Spinal cord (tissue), 10 donors: ENCODE data around the gene CEP162. TPM values are rescaled to one million over a fixed set of nuclear protein-coding genes. Genes with fewer than 3 reads are reported as not detected.

Experiments used
- DNase-seq, 6 donors: peaks; one replicate each; pipeline versions ENCODE4 v3.0.0 to v3.0.0-alpha.2; 2013 to 2015; ENCODE audit warnings: low spot score in 6 of 6, low read depth in 4 of 6
- H3K27ac ChIP-seq: one replicate; pipeline ENCODE4 v1.5.1; 2013; ENCODE audit warnings: low read depth, low read length, control low read depth
- H3K27me3 ChIP-seq: one replicate; pipeline ENCODE4 v1.6.1; 2013; ENCODE audit warnings: low read length; ENCODE audit not compliant: control insufficient read depth, insufficient read depth
- H3K36me3 ChIP-seq: one replicate; pipeline ENCODE4 v1.6.1; 2013; ENCODE audit warnings: low read length; ENCODE audit not compliant: control insufficient read depth, insufficient read depth
- H3K4me1 ChIP-seq: one replicate; pipeline ENCODE4 v1.6.1; 2013; ENCODE audit warnings: low read length; ENCODE audit not compliant: control insufficient read depth, insufficient read depth
- H3K4me3 ChIP-seq: one replicate; pipeline ENCODE4 v1.5.1; 2013; ENCODE audit warnings: low read depth, low read length, control low read depth
- H3K9me3 ChIP-seq: one replicate; pipeline ENCODE4 v1.6.1; 2013; ENCODE audit warnings: low read length; ENCODE audit not compliant: control insufficient read depth, insufficient read depth
- WGBS: methylation state at CpG from one replicate; pipeline ENCODE4 v1.1.5; 2013; ENCODE audit warnings: missing lambda C conversion rate; ENCODE audit not compliant: insufficient coverage; 5-methylcytosine and 5-hydroxymethylcytosine counted together
- long read RNA-seq, 4 donors: transcript quantifications; one replicate each; lab custom pipeline, GENCODE V29; 2026
- polyA plus RNA-seq, 2 donors: library from polyadenylated mRNA; unstranded; fragments of 120-200 nt; gene quantifications; one replicate each; pipeline ENCODE4 v1.2.1, GENCODE V29; 2013; ENCODE audit not compliant: insufficient read length in 2 of 2
- total RNA-seq, 2 donors: library from RNA; depleted of rRNA in 1 of 2; stranded (reverse); fragments of 120-200 nt in 1 of 2; fragments of >200 nt in 1 of 2; gene quantifications; one replicate each; pipeline versions ENCODE4 v1.2.3 to v1.2.4, GENCODE V29; 2013 to 2014
- donor health status: healthy.

CEP162 gene
- total RNA-seq (10 to 100 TPM; 17.6 to 19.1 TPM), polyA plus RNA-seq (10 to 100 TPM; 10.2 to 11.4 TPM)
- long read RNA-seq, donor 1, result 0 reads
- long read RNA-seq, donor 2, result 0 reads
- long read RNA-seq, donor 3, result 0 reads
- long read RNA-seq, donor 4, partial matches to known transcripts, result 0 of 1 reads
- long read RNA-seq, donor 4, other reads (novel, unspliced or antisense), result 0 of 1 reads

GRCh38 chr6:84227434-84228197 lies at the start of gene CEP162:
TSS of gene CEP162 (minus strand) at chr6:84227643. CDS start at chr6:84226393, 1,250 bp downstream.
- peak within 1 kb of the TSS; percentile 98 for H3K4me3 ChIP-seq
- H3K27ac ChIP-seq, result peak within 1 kb of the TSS; percentile 96
- DNase-seq, result peak; percentile 87 to 99 (median 96)
- peaks cover 5% of the 10 kb centered on the region for H3K27me3 ChIP-seq
- H3K9me3 ChIP-seq, result no peaks in the 10 kb centered on the region
- no peaks in the 10 kb centered on the region for H3K4me1 ChIP-seq
- H3K36me3 ChIP-seq, result no peaks in the 10 kb centered on the region
- WGBS, result under 1% methylated on average over 34 of the region's 40 CpGs

GRCh38 chr6:84274856-84275255 lies 47.4 kb upstream of the CEP162 start:
- no peak overlapping the region for H3K27ac ChIP-seq
- DNase-seq, result no peak
- no peaks in the 10 kb centered on the region for H3K36me3 ChIP-seq
- H3K4me1 ChIP-seq, result no peaks in the 10 kb centered on the region
- WGBS, result 100% methylated on average over 1 of the region's 2 CpGs
- H3K27me3 ChIP-seq, result no peaks in the 10 kb centered on the region
- H3K4me3 ChIP-seq, result no peak overlapping the region
- H3K9me3 ChIP-seq, result no peaks in the 10 kb centered on the region

- WGBS, result 89% methylated on average over 1 of the region's 3 CpGs
- Histone ChIP-seq H3K27ac (no peak overlapping the region), H3K4me1 (no peaks in the 10 kb centered on the region), H3K36me3 (no peaks in the 10 kb centered on the region), H3K4me3 (no peak overlapping the region), H3K9me3 (no peaks in the 10 kb centered on the region), H3K27me3 (no peaks in the 10 kb centered on the region)
- no peak for DNase-seq
Measured at GRCh38 chr6:84273048-84273809, 45.8 kb upstream of the CEP162 start.

- no peak for DNase-seq
- no peaks in the 10 kb centered on the region for H3K4me1 ChIP-seq
- WGBS, result 88% methylated on average over 1 of the region's 1 CpG
Measured at GRCh38 chr6:84272298-84272697, 44.9 kb upstream of the CEP162 start.

GRCh38 chr6:84271061-84271716 lies 43.7 kb upstream of the CEP162 start:
- no peak overlapping the region for H3K27ac ChIP-seq
- DNase-seq, result peak in 1 of 6 donors; percentile 21
- no peaks in the 10 kb centered on the region for H3K27me3 ChIP-seq
- no peaks in the 10 kb centered on the region for H3K36me3 ChIP-seq
- H3K9me3 ChIP-seq, result no peaks in the 10 kb centered on the region
- no peaks in the 10 kb centered on the region for H3K4me1 ChIP-seq
- no peak overlapping the region for H3K4me3 ChIP-seq

More at GRCh38 chr6:84272298-84272697, 44.9 kb upstream of the CEP162 start:
- Histone ChIP-seq H3K27ac (no peak overlapping the region), H3K9me3 (no peaks in the 10 kb centered on the region), H3K4me3 (no peak overlapping the region), H3K27me3 (no peaks in the 10 kb centered on the region), H3K36me3 (no peaks in the 10 kb centered on the region)

GRCh38 chr6:84269947-84270733 lies 42.7 kb upstream of the CEP162 start:
- Histone ChIP-seq H3K4me1 (no peaks in the 10 kb centered on the region), H3K27ac (no peak overlapping the region), H3K27me3 (no peaks in the 10 kb centered on the region), H3K4me3 (no peak overlapping the region), H3K9me3 (no peaks in the 10 kb centered on the region), H3K36me3 (no peaks in the 10 kb centered on the region)
- DNase-seq, result no peak
- WGBS, result 54% methylated on average over 4 of the region's 6 CpGs

GRCh38 chr6:84268781-84269180 lies 41.3 kb upstream of the CEP162 start:
- DNase-seq, result no peak
- Histone ChIP-seq H3K4me1 (no peaks in the 10 kb centered on the region), H3K9me3 (no peaks in the 10 kb centered on the region), H3K27me3 (no peaks in the 10 kb centered on the region), H3K36me3 (no peaks in the 10 kb centered on the region), H3K4me3 (no peak overlapping the region), H3K27ac (no peak overlapping the region)
- 100% methylated on average over 1 of the region's 3 CpGs for WGBS

- Histone ChIP-seq H3K27me3 (no peaks in the 10 kb centered on the region), H3K36me3 (no peaks in the 10 kb centered on the region), H3K4me1 (no peaks in the 10 kb centered on the region), H3K27ac (no peak overlapping the region), H3K9me3 (no peaks in the 10 kb centered on the region), H3K4me3 (no peak overlapping the region)
- WGBS, result 97% methylated on average over 5 of the region's 6 CpGs
- DNase-seq, result no peak
Measured at GRCh38 chr6:84263557-84263956, 36.1 kb upstream of the CEP162 start.

GRCh38 chr6:84260926-84261325 lies 33.5 kb upstream of the CEP162 start:
- DNase-seq, result no peak
- H3K36me3 ChIP-seq, result no peaks in the 10 kb centered on the region
- H3K27me3 ChIP-seq, result no peaks in the 10 kb centered on the region
- WGBS, result no CpG with 5 or more reads among the region's 3 CpGs
- no peak overlapping the region for H3K4me3 ChIP-seq
- no peaks in the 10 kb centered on the region for H3K9me3 ChIP-seq
- H3K4me1 ChIP-seq, result no peaks in the 10 kb centered on the region
- H3K27ac ChIP-seq, result no peak overlapping the region
